Skin epidermis (tissue), 12 donors: ENCODE data around the gene MBD3.

Experiments
- H3K27ac ChIP-seq, 21 experiments: fragments of 200-600 bp; sonication (generic) in 11 of 21; one replicate each; pipeline ENCODE4 v1.5.0; 2020; ENCODE audit warnings: mild to moderate bottlenecking in 3 of 21, inconsistent platforms in 2 of 21, moderate library complexity in 2 of 21
- H3K4me3 ChIP-seq, 7 experiments: fragments of 200-600 bp; sonication (generic) in 2 of 7; one replicate each; pipeline ENCODE4 v1.5.0; 2020; ENCODE audit warnings: inconsistent platforms in 2 of 7, mild to moderate bottlenecking in 2 of 7, moderate library complexity in 1 of 7

MBD3 gene

GRCh38 chr19:1602091-1602707 lies 9.5 kb upstream of the MBD3 start:
- no peak overlapping the region for H3K4me3 ChIP-seq
- H3K27ac ChIP-seq: no peak overlapping the region

- H3K4me3 ChIP-seq: no peak overlapping the region
- no peak overlapping the region for H3K27ac ChIP-seq
These were observed 9.0 kb upstream of the MBD3 start for GRCh38 chr19:1601613-1602064.

- H3K27ac ChIP-seq: no peak overlapping the region
- H3K4me3 ChIP-seq: no peak overlapping the region
These were observed 6.8 kb upstream of the MBD3 start for GRCh38 chr19:1599460-1599846.

GRCh38 chr19:1598777-1599459 lies 6.3 kb upstream of the MBD3 start:
- no peak overlapping the region for H3K27ac ChIP-seq
- H3K4me3 ChIP-seq: no peak overlapping the region

GRCh38 chr19:1593501-1593772 lies 772 bp upstream of the MBD3 start:
- Histone ChIP-seq H3K27ac (peak overlapping the region in 14 of 21 experiments; percentile 62 to 98 (median 80)), H3K4me3 (peak overlapping the region in 5 of 7 experiments; percentile 44 to 89 (median 48))

- H3K4me3 ChIP-seq: peak overlapping the region; percentile 79 to 89 (median 83)
These were observed 476 bp downstream of the MBD3 start for GRCh38 chr19:1592024-1592754.

GRCh38 chr19:1591421-1592023 lies 1.1 kb downstream of the MBD3 start:
- H3K27ac ChIP-seq: peak overlapping the region; percentile 82 to 99 (median 96)

More at GRCh38 chr19:1592024-1592754, 476 bp downstream of the MBD3 start:
- peak overlapping the region; percentile 82 to 99 (median 96) for H3K27ac ChIP-seq

GRCh38 chr19:1590641-1591397 lies 1.8 kb downstream of the MBD3 start:
- Histone ChIP-seq H3K4me3 (peak overlapping the region; percentile 79 to 89 (median 83)), H3K27ac (peak overlapping the region in 18 of 21 experiments; percentile 91 to 99 (median 96))

More at GRCh38 chr19:1591421-1592023, 1.1 kb downstream of the MBD3 start:
- H3K4me3 ChIP-seq: peak overlapping the region; percentile 79 to 89 (median 83)

GRCh38 chr19:1587872-1588271 lies 4.8 kb downstream of the MBD3 start:
- Histone ChIP-seq H3K27ac (peak overlapping the region in 3 of 21 experiments; percentile 24 to 41 (median 34)), H3K4me3 (no peak overlapping the region)

- Histone ChIP-seq H3K27ac (no peak overlapping the region), H3K4me3 (no peak overlapping the region)
These were observed 7.5 kb downstream of the MBD3 start for GRCh38 chr19:1585243-1585580.

- Histone ChIP-seq H3K4me3 (no peak overlapping the region), H3K27ac (no peak overlapping the region)
These were observed 8.0 kb downstream of the MBD3 start for GRCh38 chr19:1584500-1585242.

GRCh38 chr19:1582201-1582600 lies 10.5 kb downstream of the MBD3 start:
- Histone ChIP-seq H3K4me3 (no peak overlapping the region), H3K27ac (no peak overlapping the region)

GRCh38 chr19:1580957-1581356 lies 11.7 kb downstream of the MBD3 start:
- Histone ChIP-seq H3K27ac (no peak overlapping the region), H3K4me3 (no peak overlapping the region)

- no peak overlapping the region for H3K4me3 ChIP-seq
- H3K27ac ChIP-seq: no peak overlapping the region
These were observed 12.3 kb downstream of the MBD3 start for GRCh38 chr19:1580382-1580781.

GRCh38 chr19:1579222-1579621 lies 13.4 kb downstream of the MBD3 start:
- no peak overlapping the region for H3K27ac ChIP-seq
- H3K4me3 ChIP-seq: no peak overlapping the region

- no peak overlapping the region for H3K27ac ChIP-seq
These were observed 14.6 kb downstream of the MBD3 start for GRCh38 chr19:1577929-1578618.

GRCh38 chr19:1577090-1577928 lies 15.4 kb downstream of the MBD3 start:
- no peak overlapping the region for H3K4me3 ChIP-seq
- no peak overlapping the region for H3K27ac ChIP-seq

More at GRCh38 chr19:1577929-1578618, 14.6 kb downstream of the MBD3 start:
- H3K4me3 ChIP-seq: no peak overlapping the region
